A549 (cell line): ENCODE data around the gene GPR149. TPM values are rescaled to one million over a fixed set of nuclear protein-coding genes. Genes with fewer than 3 reads are reported as not detected.
A peak's percentile ranks its signal among the peaks of the same experiment; 100 is the strongest.

Experiments used
- ATAC-seq, 2 experiments: fragments of 200-7000 bp in 1 of 2; fragments of >200 bp in 1 of 2; cut with Nextera tagmentation in 1 of 2; cut with Tn5 transposase in 1 of 2; 3 replicates each; pipeline versions ENCODE4 v1.8.0 to v1.9.1; 2018 to 2020; ENCODE audit warnings: mild to moderate bottlenecking in 1 of 2, moderate library complexity in 1 of 2
- CTCF ChIA-PET: fragments of 300-600 bp; sonication (Branson Sonifier 250); formaldehyde crosslinking; extraction: SDS; loops from one replicate; lab custom pipeline; 2021; ENCODE audit warnings: antibody characterized with exemption, inconsistent platforms; lab: Yijun Ruan, JAX
- POLR2A ChIA-PET: fragments of 350-600 bp; formaldehyde crosslinking; extraction: SDS; loops from one replicate; lab custom pipeline; 2021; ENCODE audit warnings: antibody characterized with exemption, inconsistent platforms; lab: Yijun Ruan, JAX
- DNase-seq, 2 experiments: peaks; one replicate each; pipeline versions ENCODE4 v3.0.0 to v3.0.0-alpha.2; 2011 to 2016; ENCODE audit warnings: low read depth in 1 of 2, low spot score in 1 of 2
- FAIRE-seq: peaks from 2 replicates; lab custom pipeline; 2011; peaks lifted over from hg19 to GRCh38; lab: Jason Lieb, UNC
- H3K27ac ChIP-seq, 2 experiments: fragments of >200 bp; sonication (Bioruptor Twin); formaldehyde crosslinking; 3 replicates each; pipeline ENCODE4 v1.5.1; 2016 to 2017
- H3K4me1 ChIP-seq: fragments of >200 bp; sonication (Bioruptor Twin); formaldehyde crosslinking; 3 replicates; pipeline ENCODE4 v1.6.1; 2016
- H3K4me2 ChIP-seq: fragments of >200 bp; sonication (Bioruptor Twin); formaldehyde crosslinking; 3 replicates; pipeline ENCODE4 v1.6.1; 2016
- H3K4me3 ChIP-seq: fragments of >200 bp; sonication (Bioruptor Twin); formaldehyde crosslinking; 3 replicates; pipeline ENCODE4 v1.5.1; 2016
- H3K9me3 ChIP-seq: fragments of >200 bp; sonication (Bioruptor Twin); formaldehyde crosslinking; 3 replicates; pipeline ENCODE4 v1.6.1; 2016
- CHD4 ChIP-seq: fragments of 200-600 bp; sonication (generic); IDR thresholded peaks from 2 replicates; pipeline ENCODE4 v1.6.1; 2016; ENCODE audit warnings: antibody characterized with exemption, mild to moderate bottlenecking, borderline replicate concordance
- FOSL2 ChIP-seq, 2 experiments: fragments of 450-650 bp in 1 of 2; fragments of >200 bp in 1 of 2; sonication (Bioruptor Twin) in 1 of 2; formaldehyde crosslinking; IDR thresholded peaks; 2 replicates each; pipeline versions ENCODE4 v1.5.0 to v1.6.1; 2016 to 2020; ENCODE audit warnings: mild to moderate bottlenecking in 1 of 2, moderate library complexity in 1 of 2
- HEYL ChIP-seq: fragments of 250-450 bp; sonication (Bioruptor Pico); IDR thresholded peaks from 2 replicates; pipeline ENCODE4 v1.8.0; 2021; ENCODE audit warnings: mild to moderate bottlenecking, moderate library complexity
- HOXB5 ChIP-seq: fragments of 250-450 bp; sonication (Bioruptor Pico); IDR thresholded peaks from 2 replicates; pipeline ENCODE4 v1.5.0; 2020; ENCODE audit warnings: mild to moderate bottlenecking, moderate library complexity
- JUN ChIP-seq, 2 experiments: fragments of >200 bp; sonication (Bioruptor Twin); formaldehyde crosslinking; IDR thresholded peaks; 2 replicates in 1 of 2; 3 replicates in 1 of 2; pipeline ENCODE4 v1.6.1; 2016 to 2017
- RAD21 ChIP-seq, 2 experiments: fragments of >200 bp in 1 of 2; sonication (Bioruptor Twin) in 1 of 2; formaldehyde crosslinking in 1 of 2; IDR thresholded peaks in 1 of 2; conservative IDR thresholded peaks in 1 of 2; 2 replicates in 1 of 2; 3 replicates in 1 of 2; pipeline ENCODE4 v1.6.1; 2012 to 2018; ENCODE audit warnings: inconsistent platforms in 1 of 2
- RARB ChIP-seq: fragments of 250-450 bp; sonication (Bioruptor Pico); IDR thresholded peaks from 2 replicates; pipeline ENCODE4 v1.8.0; 2021; ENCODE audit warnings: mild to moderate bottlenecking, moderate library complexity
- RNF2 ChIP-seq: fragments of 200-600 bp; sonication (generic); IDR thresholded peaks from 2 replicates; pipeline ENCODE4 v1.6.1; 2016; ENCODE audit warnings: low read depth, mild to moderate bottlenecking, antibody characterized with exemption, moderate library complexity, borderline replicate concordance
- SMC3 ChIP-seq: fragments of >200 bp; sonication (Bioruptor Twin); formaldehyde crosslinking; IDR thresholded peaks from 3 replicates; pipeline ENCODE4 v1.6.1; 2018; ENCODE audit warnings: inconsistent platforms
- TFCP2L1 ChIP-seq: fragments of 250-450 bp; sonication (Bioruptor Pico); IDR thresholded peaks from 2 replicates; pipeline ENCODE4 v1.5.0; 2021; ENCODE audit warnings: mild to moderate bottlenecking
- ZC3H11A ChIP-seq: fragments of 450-650 bp; IDR thresholded peaks from 2 replicates; pipeline ENCODE4 v1.6.1; 2014; ENCODE audit warnings: antibody characterized with exemption, mild to moderate bottlenecking
- WGBS: methylation state at CpG from one replicate; pipeline ENCODE4 v1.1.6; 2017; ENCODE audit errors: missing lambda C conversion rate; 5-methylcytosine and 5-hydroxymethylcytosine counted together
- polyA plus RNA-seq, 4 experiments: library from polyadenylated mRNA; depleted of rRNA in 3 of 4; stranded (reverse); fragments of >200 nt; fragmentation: RNase III in 1 of 4; extraction: RNeasy Plus Mini Kit Qiagen cat#74134 plus additional on column Dnase treatment in 1 of 4; gene quantifications; 2 replicates in 3 of 4; 3 replicates in 1 of 4; pipeline ENCODE4 v1.2.3, GENCODE V29; 2011 to 2017
- TF ChIP-seq, protein P1 (sequence below): fragments of 200-600 bp; sonication (generic); IDR thresholded peaks from 2 replicates; pipeline ENCODE4 v1.6.1; 2016; ENCODE audit warnings: antibody characterized with exemption, mild to moderate bottlenecking, moderate library complexity
- TF ChIP-seq, protein P2 (sequence below): fragments of >200 bp; sonication (Bioruptor Twin); formaldehyde crosslinking; IDR thresholded peaks from 3 replicates; pipeline ENCODE4 v1.6.1; 2016
- TF ChIP-seq, protein P3 (sequence below): fragments of >200 bp; sonication (Bioruptor Twin); formaldehyde crosslinking; IDR thresholded peaks from 3 replicates; pipeline ENCODE4 v1.5.1; 2016

GPR149 gene
- polyA plus RNA-seq, 2 of the 4 experiments (the other 2 are of a cell fraction), result not detected

- TF ChIP-seq, protein P1, sequence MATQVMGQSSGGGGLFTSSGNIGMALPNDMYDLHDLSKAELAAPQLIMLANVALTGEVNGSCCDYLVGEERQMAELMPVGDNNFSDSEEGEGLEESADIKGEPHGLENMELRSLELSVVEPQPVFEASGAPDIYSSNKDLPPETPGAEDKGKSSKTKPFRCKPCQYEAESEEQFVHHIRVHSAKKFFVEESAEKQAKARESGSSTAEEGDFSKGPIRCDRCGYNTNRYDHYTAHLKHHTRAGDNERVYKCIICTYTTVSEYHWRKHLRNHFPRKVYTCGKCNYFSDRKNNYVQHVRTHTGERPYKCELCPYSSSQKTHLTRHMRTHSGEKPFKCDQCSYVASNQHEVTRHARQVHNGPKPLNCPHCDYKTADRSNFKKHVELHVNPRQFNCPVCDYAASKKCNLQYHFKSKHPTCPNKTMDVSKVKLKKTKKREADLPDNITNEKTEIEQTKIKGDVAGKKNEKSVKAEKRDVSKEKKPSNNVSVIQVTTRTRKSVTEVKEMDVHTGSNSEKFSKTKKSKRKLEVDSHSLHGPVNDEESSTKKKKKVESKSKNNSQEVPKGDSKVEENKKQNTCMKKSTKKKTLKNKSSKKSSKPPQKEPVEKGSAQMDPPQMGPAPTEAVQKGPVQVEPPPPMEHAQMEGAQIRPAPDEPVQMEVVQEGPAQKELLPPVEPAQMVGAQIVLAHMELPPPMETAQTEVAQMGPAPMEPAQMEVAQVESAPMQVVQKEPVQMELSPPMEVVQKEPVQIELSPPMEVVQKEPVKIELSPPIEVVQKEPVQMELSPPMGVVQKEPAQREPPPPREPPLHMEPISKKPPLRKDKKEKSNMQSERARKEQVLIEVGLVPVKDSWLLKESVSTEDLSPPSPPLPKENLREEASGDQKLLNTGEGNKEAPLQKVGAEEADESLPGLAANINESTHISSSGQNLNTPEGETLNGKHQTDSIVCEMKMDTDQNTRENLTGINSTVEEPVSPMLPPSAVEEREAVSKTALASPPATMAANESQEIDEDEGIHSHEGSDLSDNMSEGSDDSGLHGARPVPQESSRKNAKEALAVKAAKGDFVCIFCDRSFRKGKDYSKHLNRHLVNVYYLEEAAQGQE, result no peak
- TF ChIP-seq, protein P2, sequence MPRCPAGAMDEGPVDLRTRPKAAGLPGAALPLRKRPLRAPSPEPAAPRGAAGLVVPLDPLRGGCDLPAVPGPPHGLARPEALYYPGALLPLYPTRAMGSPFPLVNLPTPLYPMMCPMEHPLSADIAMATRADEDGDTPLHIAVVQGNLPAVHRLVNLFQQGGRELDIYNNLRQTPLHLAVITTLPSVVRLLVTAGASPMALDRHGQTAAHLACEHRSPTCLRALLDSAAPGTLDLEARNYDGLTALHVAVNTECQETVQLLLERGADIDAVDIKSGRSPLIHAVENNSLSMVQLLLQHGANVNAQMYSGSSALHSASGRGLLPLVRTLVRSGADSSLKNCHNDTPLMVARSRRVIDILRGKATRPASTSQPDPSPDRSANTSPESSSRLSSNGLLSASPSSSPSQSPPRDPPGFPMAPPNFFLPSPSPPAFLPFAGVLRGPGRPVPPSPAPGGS, result no peak
- TF ChIP-seq CHD4 (no peak), ZC3H11A (no peak), RNF2 (no peak), RARB (no peak), HEYL (CRISPR knock-in tag) (no peak), RAD21 (conservative IDR thresholded peaks at IDR 0.05 in 1 of 2, IDR thresholded peaks at IDR 0.05 in 1 of 2) (no peak)
- TF ChIP-seq, all 56 proteins: peak for 0
Observed at GRCh38 chr3:154338570-154338969, 91.4 kb downstream of the GPR149 start (continued).

DNA sequence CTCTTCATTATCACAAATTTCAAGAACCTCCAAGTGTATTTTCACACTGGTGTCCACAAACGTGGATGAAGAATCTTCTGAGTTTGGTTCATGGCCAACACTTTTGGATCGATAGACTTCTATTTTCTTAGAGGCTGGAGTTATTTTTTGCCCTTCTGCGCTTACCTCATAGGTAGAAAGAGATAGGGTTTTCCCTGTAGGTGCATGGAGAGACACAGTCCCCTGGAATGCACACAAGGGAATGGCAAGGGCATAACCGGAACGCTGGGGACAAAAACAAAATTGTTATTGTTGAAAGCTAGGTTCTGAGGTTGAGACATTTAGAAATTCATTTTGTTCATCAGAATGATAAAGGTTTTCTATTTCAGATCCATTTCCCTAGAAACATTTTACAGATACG is 92.0 kb downstream of the GPR149 start:
- 40% methylated on average over 6 of the region's 6 CpGs for WGBS
- TF ChIP-seq RNF2, result no peak
- TF ChIP-seq TFCP2L1, result no peak
- no peak for TF ChIP-seq HOXB5 (CRISPR knock-in tag)
- no peak for TF ChIP-seq FOSL2 (IDR thresholded peaks at IDR 0.05)
- no peak for TF ChIP-seq FOSL2 (CRISPR knock-in tag; IDR thresholded peaks at IDR 0.05)
- H3K4me2 ChIP-seq, result no peak overlapping the region
- no peak for FAIRE-seq
- no peaks in the 10 kb centered on the region for H3K4me1 ChIP-seq
- H3K9me3 ChIP-seq, result no peaks in the 10 kb centered on the region
- CTCF ChIA-PET, result interaction anchor here (3.3 kb wide), 1 partner anchor 984 kb away, joined by 14 read pairs; no protein-coding TSS in a partner anchor
- no peak for DNase-seq
- H3K27ac ChIP-seq, result no peak overlapping the region
- POLR2A ChIA-PET, result no interaction called here
- ATAC-seq, result no peak
- no peak overlapping the region for H3K4me3 ChIP-seq

DNA sequence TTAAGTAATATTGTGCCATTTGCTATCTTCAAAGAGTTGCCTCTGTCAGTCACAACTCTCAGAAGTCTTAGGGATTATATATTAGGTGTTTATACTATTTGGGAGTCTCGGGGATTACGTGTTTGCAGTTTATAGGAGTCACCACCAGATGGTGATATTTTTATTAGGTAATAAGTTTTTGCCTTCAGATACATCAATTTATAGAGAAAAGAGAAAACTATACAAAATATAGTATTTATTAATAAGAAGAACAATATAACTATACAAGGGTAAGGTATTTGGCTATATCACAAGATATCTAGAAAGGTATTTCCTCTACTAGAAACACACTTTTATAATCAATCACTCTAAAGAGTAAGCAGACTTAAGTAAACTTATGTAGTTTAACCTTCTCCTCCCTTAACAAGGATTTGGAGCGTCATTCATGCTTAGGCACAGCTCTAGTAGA is 95.0 kb downstream of the GPR149 start:
- FAIRE-seq (no peak), ATAC-seq (peak in 1 of 2 experiments; percentile 74; a peak in 3 of 6 replicates), DNase-seq (peak; percentile 45 to 53)
- Histone ChIP-seq H3K9me3 (no peaks in the 10 kb centered on the region), H3K27ac (no peak overlapping the region), H3K4me2 (no peak overlapping the region), H3K4me3 (no peak overlapping the region), H3K4me1 (no peaks in the 10 kb centered on the region)
- CTCF ChIA-PET, result interaction anchor here (0.7 to 3.3 kb wide), 5 partner anchors 9 to 988 kb away, joined by 3 to 14 read pairs (median 4); no protein-coding TSS in a partner anchor
- WGBS, result 2% methylated on average over 3 of the region's 3 CpGs
- TF ChIP-seq RAD21 (conservative IDR thresholded peaks at IDR 0.05 in 1 of 2, IDR thresholded peaks at IDR 0.05 in 1 of 2) (peak; percentile 29 to 46; a peak in 4 of 5 replicates), SMC3 (peak; percentile 63; the same call in 2 of the 3 replicates), JUN (IDR thresholded peaks at IDR 0.05) (no peak)
- TF ChIP-seq, protein P3, sequence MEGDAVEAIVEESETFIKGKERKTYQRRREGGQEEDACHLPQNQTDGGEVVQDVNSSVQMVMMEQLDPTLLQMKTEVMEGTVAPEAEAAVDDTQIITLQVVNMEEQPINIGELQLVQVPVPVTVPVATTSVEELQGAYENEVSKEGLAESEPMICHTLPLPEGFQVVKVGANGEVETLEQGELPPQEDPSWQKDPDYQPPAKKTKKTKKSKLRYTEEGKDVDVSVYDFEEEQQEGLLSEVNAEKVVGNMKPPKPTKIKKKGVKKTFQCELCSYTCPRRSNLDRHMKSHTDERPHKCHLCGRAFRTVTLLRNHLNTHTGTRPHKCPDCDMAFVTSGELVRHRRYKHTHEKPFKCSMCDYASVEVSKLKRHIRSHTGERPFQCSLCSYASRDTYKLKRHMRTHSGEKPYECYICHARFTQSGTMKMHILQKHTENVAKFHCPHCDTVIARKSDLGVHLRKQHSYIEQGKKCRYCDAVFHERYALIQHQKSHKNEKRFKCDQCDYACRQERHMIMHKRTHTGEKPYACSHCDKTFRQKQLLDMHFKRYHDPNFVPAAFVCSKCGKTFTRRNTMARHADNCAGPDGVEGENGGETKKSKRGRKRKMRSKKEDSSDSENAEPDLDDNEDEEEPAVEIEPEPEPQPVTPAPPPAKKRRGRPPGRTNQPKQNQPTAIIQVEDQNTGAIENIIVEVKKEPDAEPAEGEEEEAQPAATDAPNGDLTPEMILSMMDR, result peak; percentile 57
- POLR2A ChIA-PET, result no interaction called here
